HuH-7 (cell line): Measurements from ENCODE around the gene CAMTA1.

ENCODE experiments used
- DNase-seq: peaks from one replicate; pipeline ENCODE4 v3.0.0; 2011; ENCODE audit warnings: low spot score

Gene CAMTA1

DNA sequence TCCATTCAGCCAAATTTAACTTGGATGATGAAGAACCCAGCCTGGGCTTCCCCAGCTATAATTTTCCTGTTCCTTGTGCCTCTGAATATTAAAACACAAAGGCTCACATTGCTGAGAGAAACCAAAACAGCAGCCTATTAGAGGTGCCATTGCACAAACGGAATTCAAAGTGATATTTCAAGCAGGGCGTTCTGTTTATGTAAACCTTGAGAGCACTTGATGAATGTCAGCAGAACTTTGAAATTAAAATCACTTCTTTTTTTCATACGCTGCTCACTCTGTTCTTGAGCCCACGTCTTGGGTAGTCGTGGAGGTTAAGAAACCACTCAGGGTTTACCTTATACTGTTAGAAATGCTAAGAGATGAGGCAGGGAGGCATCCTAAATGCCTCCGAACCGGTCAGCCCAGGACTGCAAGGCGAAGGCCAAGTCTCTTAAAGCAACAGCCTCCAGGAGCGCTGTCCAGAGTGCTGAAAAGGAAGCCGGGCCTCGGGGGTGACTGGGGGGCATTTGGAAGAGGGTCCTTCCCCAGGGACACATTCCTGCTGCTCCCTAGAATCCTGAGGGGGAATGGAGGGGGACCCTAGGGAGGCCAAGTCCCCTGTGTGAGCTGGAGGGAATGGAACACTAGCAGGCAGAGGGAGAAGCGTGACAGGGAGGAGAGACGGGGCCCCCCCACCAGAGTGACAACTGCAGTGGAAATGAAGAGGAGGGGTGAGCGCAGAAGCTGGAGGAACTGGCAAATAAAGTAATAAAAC is 831.0 kb downstream of the CAMTA1 start:
- peak; percentile 47 for DNase-seq

GRCh38 chr1:7616953-7617352 is 831.7 kb downstream of the CAMTA1 start:
- no peak for DNase-seq

DNA sequence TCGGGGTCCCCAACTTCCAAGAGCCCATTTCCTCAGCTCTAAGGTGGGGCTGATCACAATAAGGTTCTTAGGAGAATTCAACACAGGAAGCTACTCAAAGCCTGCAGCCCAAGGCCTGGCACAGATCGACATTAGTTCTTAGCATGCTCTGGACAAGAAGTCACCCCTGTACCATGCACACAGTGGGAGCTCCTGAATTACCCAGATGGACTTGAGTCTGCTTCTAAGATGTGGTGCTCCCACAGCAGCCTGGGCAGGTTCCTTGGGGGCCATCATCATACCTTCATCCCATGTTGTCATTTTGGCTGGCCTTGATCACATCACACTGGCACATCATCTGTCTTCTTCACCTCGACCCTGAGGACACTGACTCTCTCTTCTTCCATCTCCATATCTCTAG is 832.6 kb downstream of the CAMTA1 start:
- no peak for DNase-seq

- DNase-seq, result no peak
Observed at GRCh38 chr1:7620196-7620595, 834.9 kb downstream of the CAMTA1 start.

DNA sequence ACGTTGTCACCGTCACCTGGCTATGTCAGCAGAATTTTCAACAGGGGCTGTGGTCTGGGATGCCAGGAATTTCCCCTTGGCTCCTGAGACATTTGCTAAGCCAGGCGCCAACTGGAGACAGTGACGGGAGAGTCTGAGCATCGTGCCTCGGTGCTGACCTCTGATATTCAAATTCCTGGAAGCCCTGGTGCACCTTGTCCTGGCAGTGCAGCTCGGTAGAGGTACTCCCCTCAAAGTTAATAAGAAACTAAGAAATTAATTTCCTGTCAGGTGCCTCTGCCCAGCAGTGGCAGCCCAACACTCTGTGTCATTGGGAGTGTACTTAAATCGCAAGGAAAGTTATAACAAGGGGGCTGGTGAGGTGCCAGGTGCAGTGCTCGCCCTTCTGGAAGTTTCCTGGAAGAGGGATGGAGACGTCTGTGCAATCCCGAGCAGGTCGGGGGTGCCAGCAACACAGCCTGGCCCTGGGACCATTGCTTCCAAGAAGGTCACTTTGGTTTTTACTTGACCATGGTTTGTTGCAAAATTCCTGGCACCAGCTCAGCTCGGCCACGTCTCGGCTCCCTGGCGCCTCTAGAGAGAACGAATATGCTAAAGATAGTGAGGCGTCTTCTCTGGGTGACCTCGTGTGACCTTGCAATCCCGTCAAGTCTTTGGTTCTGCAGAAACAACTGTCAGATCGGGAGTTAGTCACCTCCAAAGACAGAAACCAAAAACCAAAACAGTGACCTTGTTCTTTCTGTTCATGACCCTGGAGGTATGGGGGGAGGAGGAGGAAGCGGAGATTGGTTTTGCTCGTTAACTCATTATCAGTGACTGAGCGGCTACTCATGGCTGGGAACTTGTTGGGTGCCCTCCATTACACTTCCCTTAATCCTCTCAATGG is 836.3 kb downstream of the CAMTA1 start:
- no peak for DNase-seq

- no peak for DNase-seq
Observed at GRCh38 chr1:7623842-7624241, 838.6 kb downstream of the CAMTA1 start.

DNA sequence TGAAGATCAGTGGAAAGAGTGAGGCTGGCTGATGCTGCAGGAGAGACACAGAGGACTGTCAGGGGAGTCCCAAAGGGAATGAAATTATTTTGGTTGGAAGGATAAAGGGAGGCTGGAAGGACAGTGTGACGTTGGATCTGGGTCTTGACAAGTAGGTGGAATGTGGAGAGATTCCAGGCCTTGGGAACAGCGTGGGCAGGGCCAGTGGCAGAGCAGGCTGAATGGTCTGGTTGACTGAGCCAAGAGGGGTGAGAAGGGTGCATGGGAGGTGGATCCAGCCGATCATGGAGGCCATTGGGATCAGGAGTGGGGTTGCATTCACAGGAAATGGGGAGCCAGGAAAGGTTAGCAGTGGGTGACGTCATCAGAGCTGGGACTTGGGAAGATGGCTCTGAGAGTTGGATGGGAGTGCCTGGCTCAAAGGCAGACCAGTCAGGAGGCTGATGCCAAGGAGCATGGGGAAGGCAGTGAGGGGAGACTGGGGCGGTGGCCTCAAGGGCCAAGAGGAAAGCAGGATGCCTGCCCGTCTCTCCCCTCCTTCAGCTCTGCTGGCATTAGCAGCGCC is 839.6 kb downstream of the CAMTA1 start:
- no peak for DNase-seq

DNA sequence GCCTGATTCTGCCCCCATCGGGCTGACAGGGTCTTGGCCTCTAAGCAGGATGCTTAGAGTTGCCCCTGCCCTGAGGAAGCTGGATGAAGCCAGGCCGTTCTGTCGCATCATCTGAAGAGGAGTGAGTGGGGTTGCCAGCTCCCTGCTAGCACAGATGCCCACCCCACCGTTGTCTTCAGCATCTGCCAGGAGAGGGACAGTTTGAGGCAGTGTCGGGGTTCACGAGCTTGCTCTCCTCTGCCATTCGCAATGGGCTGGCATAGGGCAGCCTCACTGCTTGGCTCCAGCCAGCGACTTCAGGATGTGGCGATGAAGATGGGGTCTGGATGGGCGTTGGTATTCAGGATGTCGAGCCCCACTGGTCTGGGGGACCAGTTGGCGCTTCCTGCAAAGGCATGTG is 840.1 kb downstream of the CAMTA1 start:
- no peak for DNase-seq

DNA sequence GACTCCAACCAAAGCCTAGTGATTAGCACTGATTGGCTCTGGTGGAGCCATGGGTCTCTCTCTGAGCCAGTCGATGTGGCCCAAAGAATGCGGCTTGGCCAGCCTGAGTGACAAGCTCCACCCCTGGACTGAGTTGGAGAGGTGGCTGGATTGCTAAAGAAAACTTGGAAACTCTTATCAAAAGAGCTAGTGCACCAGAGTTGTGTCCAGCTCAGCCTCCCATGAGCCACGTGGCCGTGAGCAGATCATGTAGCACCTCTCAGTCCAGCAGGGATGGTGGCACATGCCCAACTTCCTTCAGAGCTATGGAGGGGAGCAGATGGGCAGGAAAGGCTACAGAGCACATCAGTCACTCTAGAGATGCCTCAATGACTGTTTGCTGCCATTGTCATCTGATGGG is 843.0 kb downstream of the CAMTA1 start:
- no peak for DNase-seq

DNA sequence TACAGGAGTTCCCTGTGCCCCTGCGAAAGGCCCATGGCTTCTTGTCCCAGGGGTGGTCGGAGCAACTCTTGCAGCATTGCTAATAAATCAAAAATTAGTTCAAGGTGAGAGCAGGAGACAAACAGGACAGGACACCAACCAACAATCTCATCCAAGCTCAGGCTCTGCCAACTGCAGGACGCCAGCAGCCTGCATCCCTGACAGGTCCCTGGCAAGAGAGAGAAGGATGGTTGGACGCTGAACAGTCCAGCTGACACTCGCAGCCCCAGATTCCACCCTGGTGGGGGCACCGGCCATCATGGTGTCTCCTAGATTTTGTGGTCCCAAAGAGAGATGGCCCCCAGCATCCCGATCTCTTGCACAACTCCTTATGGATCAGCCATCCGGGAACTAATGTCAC is 843.8 kb downstream of the CAMTA1 start:
- no peak for DNase-seq

DNA sequence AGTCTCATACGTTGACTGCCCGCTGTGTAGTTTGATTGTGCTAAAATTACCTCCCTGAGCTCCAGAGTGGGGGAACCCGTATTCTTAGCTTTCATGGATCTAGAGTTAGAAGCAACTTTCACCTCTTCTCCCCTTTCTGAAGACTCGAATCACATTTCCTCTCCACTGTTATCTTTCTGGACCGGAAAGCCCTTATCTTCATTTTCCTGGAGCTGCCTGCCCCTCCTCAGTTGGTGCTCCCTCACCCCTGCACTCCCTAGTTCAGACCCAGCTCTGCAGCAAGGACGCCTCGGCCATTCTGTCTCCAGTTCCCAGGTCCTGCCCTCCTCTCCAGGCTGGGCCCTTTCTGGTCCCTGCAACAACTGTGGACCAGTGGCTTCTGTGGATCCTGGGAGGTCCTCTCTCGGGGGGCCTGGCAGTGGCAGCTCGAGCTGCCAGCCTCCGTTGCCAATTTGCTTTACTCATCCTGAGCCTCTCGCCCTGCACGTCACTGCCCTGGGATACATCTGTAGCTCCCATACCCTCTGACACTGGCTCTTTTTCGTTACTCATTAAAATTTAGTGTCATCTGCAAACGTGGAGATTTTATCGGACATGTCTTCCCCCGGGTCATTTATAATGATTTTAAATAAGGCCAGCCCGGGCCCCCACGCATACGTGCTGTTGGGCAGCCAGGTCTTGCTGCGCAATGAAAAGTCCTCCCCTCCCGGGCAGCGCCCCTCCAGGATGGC is 844.4 kb downstream of the CAMTA1 start:
- DNase-seq, result no peak

GRCh38 chr1:7630378-7630777 is 845.1 kb downstream of the CAMTA1 start:
- no peak for DNase-seq

DNA sequence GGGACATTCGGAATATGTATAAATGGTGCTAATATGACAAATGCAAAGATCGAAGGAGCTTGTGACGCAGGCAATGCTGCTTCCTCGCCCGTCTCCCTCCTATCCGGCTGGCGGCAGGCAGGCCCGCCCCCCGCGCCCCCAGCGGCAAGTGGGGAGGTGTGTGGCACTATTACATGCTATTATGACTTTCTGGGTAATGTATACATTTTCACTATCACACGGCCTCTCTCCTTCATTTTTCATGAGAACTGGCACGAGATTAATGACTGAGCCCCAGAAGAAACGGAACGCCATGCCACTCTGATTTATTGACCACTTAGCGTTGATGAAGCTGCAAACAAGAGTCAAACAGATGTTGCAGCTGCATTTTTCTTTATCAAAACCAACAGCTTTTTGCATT is 846.9 kb downstream of the CAMTA1 start:
- DNase-seq, result no peak

- DNase-seq, result no peak
Observed at GRCh38 chr1:7632681-7633080, 847.4 kb downstream of the CAMTA1 start.

- no peak for DNase-seq
Observed at GRCh38 chr1:7633506-7634245, 848.4 kb downstream of the CAMTA1 start.

DNA sequence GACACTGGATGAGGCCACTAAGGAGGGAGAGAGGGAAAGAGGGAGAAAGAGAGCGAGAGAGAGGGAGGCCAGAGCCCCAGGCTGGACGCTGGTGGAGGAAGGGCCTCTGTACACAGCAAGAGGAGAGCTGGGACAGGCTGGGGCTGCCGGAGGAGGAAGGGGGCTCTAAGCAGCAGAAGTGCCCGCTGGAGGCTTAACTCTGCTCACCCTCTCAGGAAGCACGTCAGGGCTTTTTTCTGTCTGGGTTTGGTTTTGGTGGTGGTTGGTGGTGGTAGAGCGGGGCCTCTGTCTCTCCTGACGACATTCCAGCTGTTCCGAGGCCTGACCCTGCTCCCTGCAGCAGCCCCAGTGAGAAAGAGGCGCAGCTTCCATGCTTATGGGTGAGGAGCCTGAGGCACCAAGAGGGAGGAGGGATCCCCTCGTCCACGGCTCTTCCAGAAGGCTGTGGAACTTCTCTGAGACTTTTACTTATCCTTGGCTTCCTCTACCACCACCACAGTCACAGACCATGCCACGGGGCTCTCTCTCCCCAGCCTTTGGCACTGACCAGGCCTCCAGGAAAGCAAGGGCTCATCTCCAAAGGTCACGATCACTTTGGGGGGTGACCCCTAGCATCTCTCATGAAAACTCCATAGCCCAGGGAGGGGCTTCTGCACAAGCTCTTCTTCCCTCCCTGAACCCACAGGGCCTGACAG is 849.4 kb downstream of the CAMTA1 start:
- no peak for DNase-seq

DNA sequence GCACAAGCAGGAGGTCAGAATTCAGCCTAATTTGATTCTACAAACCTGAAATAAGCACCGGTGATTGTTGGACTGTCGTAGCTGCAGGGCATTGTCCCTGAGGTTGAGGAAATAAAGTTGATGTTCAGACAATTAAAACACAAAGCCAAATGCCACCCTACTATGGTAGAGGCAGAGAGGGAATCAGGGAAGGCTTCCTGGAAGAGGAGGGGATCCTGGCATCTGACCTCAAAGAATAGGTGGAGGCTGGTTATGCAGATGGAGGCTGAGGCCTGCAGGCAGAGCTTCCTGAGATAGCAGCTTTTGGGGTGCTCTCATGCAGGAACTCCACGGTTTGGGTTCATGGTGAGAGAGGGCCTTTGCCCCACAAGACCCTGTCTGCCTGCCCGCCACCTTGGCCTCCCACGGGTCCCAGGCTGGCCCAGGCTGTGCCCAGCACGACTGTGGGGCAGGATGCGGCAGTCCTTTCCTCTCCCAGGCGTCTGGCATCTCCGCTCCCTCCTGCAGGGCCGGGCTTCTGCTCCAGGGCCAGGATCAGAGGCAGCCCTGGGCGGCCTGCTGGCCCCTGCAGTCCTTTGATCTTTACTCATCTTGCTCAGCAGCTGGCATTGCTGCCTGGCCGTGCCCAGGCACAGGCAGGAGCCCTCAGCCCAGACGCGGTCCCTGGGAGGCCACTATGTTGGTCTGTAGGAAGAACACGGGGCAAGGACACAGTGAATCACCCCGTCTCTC is 851.7 kb downstream of the CAMTA1 start:
- DNase-seq, result no peak

DNA sequence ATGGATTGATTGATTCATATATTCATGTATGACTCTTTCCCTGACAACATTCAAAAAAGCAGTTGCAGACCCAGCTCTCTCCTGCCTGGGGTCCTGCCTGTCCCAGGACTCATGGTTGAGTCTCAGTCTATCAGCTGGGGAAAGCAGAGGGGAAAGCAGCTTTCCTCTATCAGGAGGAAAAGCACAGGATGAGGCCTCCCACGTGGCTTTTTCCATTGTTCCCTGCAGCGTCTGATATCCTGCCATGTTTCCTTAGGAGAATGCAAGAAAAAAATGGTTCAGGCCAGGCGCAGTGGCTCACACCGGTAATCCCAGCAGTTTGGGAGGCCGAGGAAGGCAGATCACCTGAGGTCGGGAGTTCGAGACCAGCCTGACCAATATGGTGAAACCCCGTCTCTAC is 852.8 kb downstream of the CAMTA1 start:
- DNase-seq, result no peak

- no peak for DNase-seq
Observed at GRCh38 chr1:7639435-7640131, 854.3 kb downstream of the CAMTA1 start.

- no peak for DNase-seq
Observed at GRCh38 chr1:7640350-7640749, 855.1 kb downstream of the CAMTA1 start.
